ENCODE measurements around the gene PCDH9. TPM values are rescaled to one million over a fixed set of nuclear protein-coding genes. Genes with fewer than 3 reads are reported as not detected.
A peak's percentile ranks its signal among the peaks of the same experiment; 100 is the strongest.

Gene PCDH9
- total and polyA plus RNA-seq, 2 of the 4 experiments (the other 2 are of a cell fraction): 2.2 to 10.2 TPM

DNA sequence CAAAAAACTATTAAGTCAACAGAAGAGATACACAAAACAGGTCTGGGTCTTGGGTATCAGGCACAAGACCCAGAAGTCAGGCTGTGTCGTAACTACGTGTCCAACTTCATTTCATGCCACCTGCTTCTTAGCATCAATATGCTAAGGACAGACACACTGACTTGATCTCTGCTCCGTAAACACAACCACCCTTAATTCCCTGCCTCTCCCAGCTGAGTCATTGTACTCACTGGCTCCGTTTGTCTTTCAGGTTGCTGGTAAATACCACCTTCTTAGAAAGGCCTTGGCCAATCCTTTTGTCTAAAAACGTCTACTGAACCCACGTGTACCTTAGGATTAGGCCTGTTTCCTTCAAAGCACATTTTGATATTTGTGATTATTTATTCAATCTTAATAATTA, 726.2 kb downstream of the PCDH9 start:
- H3K56ac ChIP-seq (ENCODE audit: extremely low read depth, insufficient read depth, low read length): no peak overlapping the region
- DNase-seq (no peak), ATAC-seq (ENCODE audit: low read depth) (no peak)
- no TSS peak for BruUV-seq (replicated peaks)
- no peak overlapping the region for H3K4me3 ChIP-seq (ENCODE audit: insufficient read depth, low read depth, low read length)
- H2AK5ac ChIP-seq (ENCODE audit: low read depth, low read length): 0 out of 2 replicates have a peak overlapping the region, but pooled peaks have one; percentile 8
- CTCF ChIA-PET: no interaction called here
- no peak overlapping the region for H3K4me2 ChIP-seq (ENCODE audit: low read depth, low read length)
- no peaks in the 10 kb centered on the region; the same call in 1 of the 2 replicates for H3K4me1 ChIP-seq (ENCODE audit: control insufficient read depth, insufficient read depth, low read length)
- 81% methylated on average over 2 of the region's 6 CpGs; no CpG with 5 or more reads in 1 of the 2 experiments for WGBS, 2 experiments (ENCODE audit: extremely low coverage in 2 of 2, insufficient read length in 1 of 2)
- no peak overlapping the region for H4K91ac ChIP-seq (ENCODE audit: insufficient read depth, low read depth, low read length)
- no peak overlapping the region for H3K23ac ChIP-seq (ENCODE audit: low read depth, low read length)
- dilution Hi-C loops (cut with HindIII; ENCODE audit: low sequenced_read_pairs, unreplicated experiment) (no loop called here), in situ Hi-C loops (cut with MboI; ENCODE audit: low sequenced_read_pairs) (no loop called here), intact Hi-C loops (cut with micrococcal nuclease) (no loop called here)
- no peaks in the 10 kb centered on the region for H3K9me3 ChIP-seq (ENCODE audit: control insufficient read depth, insufficient read depth, low read length)
- H3K27ac ChIP-seq (ENCODE audit: insufficient read depth, low read length): no peak overlapping the region
- no peak overlapping the region for H3K4ac ChIP-seq (ENCODE audit: low read depth, low read length)
- no peak overlapping the region for H2AK9ac ChIP-seq (replicated peaks; ENCODE audit: low read depth, low read length, poor library complexity)
- H2BK5ac ChIP-seq (ENCODE audit: low read depth, low read length, poor library complexity, severe bottlenecking): no peak overlapping the region
- no peaks in the 10 kb centered on the region for H4K20me1 ChIP-seq (ENCODE audit: insufficient read depth, low read length)
- TF ChIP-seq MAZ (IDR thresholded peaks at IDR 0.05; ENCODE audit: borderline replicate concordance, low read depth, low read length) (no peak), NFE2L2 (IDR thresholded peaks at IDR 0.05; ENCODE audit: low read depth, low read length) (no peak), POLR2A (IDR thresholded peaks at IDR 0.05; ENCODE audit: low read depth, low read length) (no peak), FOS (IDR thresholded peaks at IDR 0.05; ENCODE audit: low read depth, low read length) (no peak), CEBPB (IDR thresholded peaks at IDR 0.05; ENCODE audit: low read depth, low read length) (no peak), BHLHE40 (IDR thresholded peaks at IDR 0.05; ENCODE audit: low read depth, low read length) (no peak), CHD1 (IDR thresholded peaks at IDR 0.05; ENCODE audit: low read depth, low read length) (no peak), RFX5 (IDR thresholded peaks at IDR 0.05; ENCODE audit: low read depth, low read length) (no peak), SMC3 (IDR thresholded peaks at IDR 0.05; ENCODE audit: low read depth, low read length) (no peak), MXI1 (IDR thresholded peaks at IDR 0.05; ENCODE audit: borderline replicate concordance, low read depth, low read length) (no peak), RAD21 (IDR thresholded peaks at IDR 0.05; ENCODE audit: low read length) (no peak), RCOR1 (IDR thresholded peaks at IDR 0.05; ENCODE audit: insufficient replicate concordance, low read length) (no peak), MAFK (IDR thresholded peaks at IDR 0.05; ENCODE audit: low read depth, low read length) (no peak), ELK1 (IDR thresholded peaks at IDR 0.05; ENCODE audit: borderline replicate concordance, low read depth, low read length) (no peak), CTCF (conservative IDR thresholded peaks at IDR 0.05; ENCODE audit: low read depth, low read length) (no peak)
- TF ChIP-seq, protein P1, sequence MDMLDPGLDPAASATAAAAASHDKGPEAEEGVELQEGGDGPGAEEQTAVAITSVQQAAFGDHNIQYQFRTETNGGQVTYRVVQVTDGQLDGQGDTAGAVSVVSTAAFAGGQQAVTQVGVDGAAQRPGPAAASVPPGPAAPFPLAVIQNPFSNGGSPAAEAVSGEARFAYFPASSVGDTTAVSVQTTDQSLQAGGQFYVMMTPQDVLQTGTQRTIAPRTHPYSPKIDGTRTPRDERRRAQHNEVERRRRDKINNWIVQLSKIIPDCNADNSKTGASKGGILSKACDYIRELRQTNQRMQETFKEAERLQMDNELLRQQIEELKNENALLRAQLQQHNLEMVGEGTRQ (IDR thresholded peaks at IDR 0.05; ENCODE audit: low read depth, low read length): no peak
- POLR2A ChIA-PET (ENCODE audit: unreplicated experiment): no interaction called here
- no peak overlapping the region for H2BK120ac ChIP-seq (ENCODE audit: low read depth, low read length)
- H3K14ac ChIP-seq (replicated peaks; ENCODE audit: low read depth, low read length): no peak overlapping the region; the same call in 1 of the 2 replicates
- H4K8ac ChIP-seq (ENCODE audit: low read depth in 2 of 2, low read length in 2 of 2): no peak overlapping the region
- no peak overlapping the region; the same call in 1 of the 2 replicates for H2BK20ac ChIP-seq (ENCODE audit: low read depth, low read length)
- peak overlapping the region; percentile 24 for H2AFZ ChIP-seq (replicated peaks; ENCODE audit: low read length, poor library complexity)
- H3K9me1 ChIP-seq (ENCODE audit: insufficient read depth, low read length): no peaks in the 10 kb centered on the region
- no peak overlapping the region for H3K9ac ChIP-seq (ENCODE audit: low read depth, low read length)
- H3K18ac ChIP-seq (ENCODE audit: low read depth, low read length): no peak overlapping the region
- H3K79me1 ChIP-seq (ENCODE audit: low read depth in 1 of 2, low read length in 2 of 2): no peaks in the 10 kb centered on the region
- H4K5ac ChIP-seq (ENCODE audit: low read depth, low read length): no peak overlapping the region
- H2BK15ac ChIP-seq (ENCODE audit: low read depth, low read length): no peak overlapping the region
- no peaks in the 10 kb centered on the region for H3K27me3 ChIP-seq (ENCODE audit: control insufficient read depth, insufficient read depth, low read length)
- H3K36me3 ChIP-seq (ENCODE audit: control insufficient read depth, insufficient read depth, low read length): no peaks in the 10 kb centered on the region

Data from IMR-90 (cell line).